ELF-1 (cell line): Measurements from ENCODE around the gene ZNF207.
"Not testable (repeated sequence)": the region's sequence is repeated elsewhere in the genome, so short reads cannot be mapped to it uniquely, and the experiment has no call there.

ENCODE experiments used
- DNase-seq: peaks from one replicate; pipeline ENCODE4 v3.0.0-alpha.2; 2016; ENCODE audit warnings: low read depth, low spot score

ZNF207 gene

GRCh38 chr17:32386844-32387243, 36.9 kb downstream of the ZNF207 start:
- no peak for DNase-seq

- DNase-seq = not testable (repeated sequence)
Measured at GRCh38 chr17:32388128-32388527, 38.2 kb downstream of the ZNF207 start.

- DNase-seq = no peak
Measured at GRCh38 chr17:32388613-32389459, 38.9 kb downstream of the ZNF207 start.

GRCh38 chr17:32393904-32394303, 43.9 kb downstream of the ZNF207 start:
- DNase-seq = no peak

- DNase-seq = no peak
Measured at GRCh38 chr17:32396343-32396742, 46.4 kb downstream of the ZNF207 start.

- no peak for DNase-seq
Measured at GRCh38 chr17:32398946-32399345, 49.0 kb downstream of the ZNF207 start.

GRCh38 chr17:32410085-32410484, 60.1 kb downstream of the ZNF207 start:
- not testable (repeated sequence) for DNase-seq

- no peak for DNase-seq
Measured at GRCh38 chr17:32426894-32427293, 76.9 kb downstream of the ZNF207 start.

GRCh38 chr17:32429598-32429997, 79.6 kb downstream of the ZNF207 start:
- DNase-seq = no peak
